ENCODE results near the gene DRAP1.
"Not testable (repeated sequence)": the region's sequence is repeated elsewhere in the genome, so short reads cannot be mapped to it uniquely, and the experiment has no call there.

DRAP1 gene

DNA sequence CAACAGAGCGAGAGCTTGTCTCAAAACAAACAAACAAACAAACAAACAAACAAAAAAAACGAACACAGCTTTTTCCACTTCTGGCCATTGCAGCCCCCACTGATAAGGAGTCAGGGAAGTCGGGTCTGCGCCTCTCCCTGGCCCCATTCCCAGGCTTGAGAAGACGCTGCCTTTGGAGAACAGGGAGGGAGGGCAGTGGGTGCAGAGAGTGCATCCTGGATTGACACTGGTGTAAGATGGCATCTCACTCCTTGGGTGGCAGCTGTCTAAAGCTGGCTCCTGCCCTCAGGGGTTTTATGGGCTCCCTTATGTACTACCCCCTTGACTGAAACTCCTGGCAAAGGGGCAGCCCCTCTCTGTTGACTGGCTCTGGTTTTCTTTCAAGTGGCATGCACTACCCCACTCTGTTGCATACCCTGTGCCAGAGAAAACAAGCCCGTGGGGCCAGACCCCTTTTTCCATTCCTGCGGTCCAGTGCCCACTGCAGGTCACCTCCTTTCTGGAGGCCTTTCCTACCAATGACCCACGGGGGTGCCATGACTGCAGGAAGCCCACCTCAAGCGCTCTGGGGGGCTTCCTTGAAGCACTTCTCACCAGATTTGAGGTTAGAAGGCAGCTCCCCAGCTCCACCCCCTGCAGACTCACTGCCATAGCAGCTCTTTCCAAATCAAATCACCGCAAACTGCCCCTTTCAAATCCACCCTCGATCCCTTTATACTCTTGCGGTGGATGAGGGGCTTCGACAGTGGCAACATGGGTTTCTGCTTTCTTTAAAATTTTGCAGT, 12.7 kb downstream of the DRAP1 start:
- DNase-seq (ENCODE audit: low spot score), result no peak

- no peak for DNase-seq (ENCODE audit: low spot score)
Measured at GRCh38 chr11:65932558-65932919, 13.3 kb downstream of the DRAP1 start.

DNA sequence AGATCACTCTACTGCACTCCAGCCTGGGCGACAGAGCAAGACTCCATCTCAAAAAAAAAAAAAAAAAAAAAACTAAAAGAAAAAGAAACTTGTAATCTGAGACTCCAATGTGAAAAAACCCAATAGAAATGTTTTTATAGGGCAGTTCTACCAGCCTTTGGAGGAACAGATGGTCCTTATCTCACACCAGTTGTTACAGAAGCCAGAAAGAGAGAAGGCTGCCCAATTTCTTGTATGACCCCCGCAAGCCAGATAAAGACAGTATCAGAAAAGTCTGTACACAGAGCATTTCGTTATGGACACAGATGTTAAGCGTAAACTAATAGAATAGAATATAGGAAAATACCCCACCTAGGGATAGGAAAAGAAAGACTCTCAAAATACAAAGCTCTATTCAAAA, 14.8 kb downstream of the DRAP1 start:
- no peak for DNase-seq (ENCODE audit: low spot score)

DNA sequence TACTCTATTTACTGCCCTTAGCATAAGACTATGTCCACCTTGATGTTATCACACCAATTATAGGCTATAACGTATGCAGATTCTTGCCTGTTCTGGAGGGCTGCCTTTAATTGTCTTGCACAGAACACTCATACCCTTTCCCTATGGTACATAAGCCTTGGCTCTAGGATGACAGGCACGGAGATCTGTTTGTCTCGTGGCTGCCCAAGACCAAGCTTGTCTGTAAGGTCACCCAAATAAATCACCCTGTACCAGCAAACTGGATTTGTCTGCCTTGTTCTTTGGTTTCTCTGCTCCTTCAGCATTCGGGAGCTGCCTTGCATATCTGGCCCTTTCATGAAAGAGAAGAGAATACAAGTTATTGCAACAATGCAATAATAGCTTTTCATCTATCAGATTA, 18.5 kb downstream of the DRAP1 start:
- DNase-seq (ENCODE audit: low spot score), result no peak

DNA sequence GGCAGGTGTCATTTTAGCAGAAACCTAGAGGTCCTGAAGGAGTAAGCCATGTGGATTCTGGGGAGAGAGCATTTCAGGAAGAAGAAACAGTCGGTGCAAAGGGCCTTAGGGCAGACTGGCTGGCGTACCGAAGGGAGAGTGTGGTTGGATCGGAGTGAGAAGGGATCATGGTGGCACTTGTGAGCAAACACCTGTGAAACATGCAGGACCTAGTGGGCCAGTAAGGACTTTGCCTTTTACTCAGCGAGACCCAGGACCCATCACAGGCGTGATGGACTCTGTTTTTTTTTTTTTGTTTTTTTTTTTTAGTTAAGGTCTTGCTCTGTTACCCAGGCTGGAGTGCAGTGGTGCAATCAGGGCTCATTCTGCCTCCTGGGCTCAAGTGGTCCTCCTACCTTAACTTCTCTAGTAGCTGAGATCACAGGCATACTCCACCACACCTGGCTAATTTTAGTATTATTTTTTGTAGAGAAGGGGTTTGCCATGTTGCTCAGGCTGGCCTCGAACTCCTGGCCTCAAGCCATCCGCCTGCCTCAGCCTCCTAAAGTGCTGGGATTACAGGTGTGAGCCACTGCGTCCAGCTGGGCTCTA, 22.6 kb downstream of the DRAP1 start:
- DNase-seq (ENCODE audit: low spot score), result no peak

DNA sequence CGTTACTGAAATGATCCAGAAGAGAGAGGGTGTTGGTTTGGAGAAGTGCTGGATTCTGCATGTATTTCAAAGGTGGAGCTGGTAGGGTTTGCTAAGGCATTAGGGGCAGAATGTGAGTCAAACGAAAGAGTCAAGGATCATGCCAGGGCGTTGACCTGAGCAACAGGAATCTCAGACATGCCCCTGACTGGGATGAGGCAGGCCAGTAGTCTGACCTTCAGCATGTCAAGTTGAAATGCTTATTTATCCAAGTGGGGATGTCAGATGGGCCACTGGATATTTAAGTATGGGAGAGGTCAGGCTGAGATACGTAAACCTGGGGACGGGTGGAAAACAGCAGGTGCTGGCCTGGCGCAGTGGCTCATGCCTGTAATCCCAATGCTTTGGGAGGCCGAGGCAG, 23.3 kb downstream of the DRAP1 start:
- no peak for DNase-seq (ENCODE audit: low spot score)

- DNase-seq (ENCODE audit: low spot score), result no peak
Measured at GRCh38 chr11:65944191-65944590, 25.0 kb downstream of the DRAP1 start.

DNA sequence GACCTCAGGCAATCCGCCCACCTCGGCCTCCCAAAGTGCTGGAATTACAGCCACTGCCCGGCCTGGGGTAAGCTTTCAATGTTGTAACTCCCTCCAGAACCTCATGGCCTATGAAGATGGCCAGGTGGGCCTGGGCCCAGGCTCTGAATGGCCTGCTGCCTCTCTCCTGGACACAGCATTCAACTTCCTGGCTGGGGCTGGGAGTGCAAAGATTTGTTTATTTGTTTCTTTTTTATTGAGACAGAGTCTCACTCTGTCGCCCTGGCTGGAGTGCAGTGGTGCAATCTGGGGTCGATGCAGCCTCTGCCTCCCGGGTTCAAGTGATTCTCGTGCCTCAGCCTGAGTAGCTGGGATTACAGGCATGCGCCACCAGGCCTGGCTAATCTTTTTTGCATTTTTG, 25.5 kb downstream of the DRAP1 start:
- DNase-seq (ENCODE audit: low spot score), result no peak

- no peak for DNase-seq (ENCODE audit: low spot score)
Measured at GRCh38 chr11:65945430-65945911, 26.2 kb downstream of the DRAP1 start, which contains the start of gene TSGA10IP. TSS of gene TSGA10IP (plus strand) at chr11:65945480. CDS start at chr11:65945676, 196 bp downstream.

DNA sequence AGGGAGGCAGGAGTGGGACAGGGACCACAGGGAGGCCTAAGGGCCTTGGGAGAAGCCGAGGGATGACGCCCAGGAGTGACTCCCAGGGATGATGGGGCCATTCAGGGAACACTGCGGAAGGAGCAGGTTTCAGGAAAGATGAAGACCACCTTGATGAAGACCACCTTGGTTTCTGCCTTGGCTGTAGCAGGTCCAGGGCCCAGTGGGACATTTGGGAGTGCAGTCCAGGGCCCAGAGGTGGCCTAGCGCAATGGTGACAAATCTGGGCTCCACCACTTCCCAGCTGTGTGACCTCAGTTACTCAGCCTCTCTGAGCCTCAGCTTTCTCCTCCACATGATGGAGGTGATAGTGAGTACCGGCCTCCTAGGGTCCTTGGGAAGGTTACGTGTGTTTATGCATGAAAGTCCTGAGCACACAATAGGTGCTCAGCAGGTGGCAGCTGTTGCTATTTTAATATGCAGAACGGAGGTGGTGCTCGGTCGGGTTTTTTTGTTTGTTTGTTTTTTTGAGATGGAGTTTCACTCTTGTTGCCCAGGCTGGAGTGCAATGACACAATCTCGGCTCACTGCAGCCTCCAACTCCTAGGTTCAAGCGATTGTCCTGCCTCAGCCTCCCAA, 26.8 kb downstream of the DRAP1 start:
- DNase-seq (ENCODE audit: low spot score), result no peak

DNA sequence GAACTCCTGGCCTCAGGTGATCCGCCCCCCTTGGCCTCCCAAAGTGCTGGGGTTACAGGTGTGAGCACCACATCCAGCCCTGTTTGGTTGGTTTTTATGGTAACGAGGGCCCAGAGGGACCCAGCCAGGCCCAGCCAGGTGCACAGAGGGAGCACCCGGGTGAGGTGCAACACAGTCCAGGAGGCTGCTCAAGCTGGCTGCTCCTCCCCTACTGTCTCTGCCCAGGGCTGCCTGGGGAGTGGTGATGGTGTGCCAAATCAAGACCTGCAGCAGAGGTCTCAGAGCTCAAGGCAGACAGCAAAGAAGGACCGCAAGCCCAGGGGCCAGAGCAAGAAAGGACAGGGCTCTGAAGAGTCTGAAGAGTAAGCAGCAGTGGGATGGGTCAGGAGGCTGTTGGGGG, 27.4 kb downstream of the DRAP1 start:
- DNase-seq (ENCODE audit: low spot score), result no peak

GRCh38 chr11:65947133-65947532, 27.9 kb downstream of the DRAP1 start:
- no peak for DNase-seq (ENCODE audit: low spot score)

DNA sequence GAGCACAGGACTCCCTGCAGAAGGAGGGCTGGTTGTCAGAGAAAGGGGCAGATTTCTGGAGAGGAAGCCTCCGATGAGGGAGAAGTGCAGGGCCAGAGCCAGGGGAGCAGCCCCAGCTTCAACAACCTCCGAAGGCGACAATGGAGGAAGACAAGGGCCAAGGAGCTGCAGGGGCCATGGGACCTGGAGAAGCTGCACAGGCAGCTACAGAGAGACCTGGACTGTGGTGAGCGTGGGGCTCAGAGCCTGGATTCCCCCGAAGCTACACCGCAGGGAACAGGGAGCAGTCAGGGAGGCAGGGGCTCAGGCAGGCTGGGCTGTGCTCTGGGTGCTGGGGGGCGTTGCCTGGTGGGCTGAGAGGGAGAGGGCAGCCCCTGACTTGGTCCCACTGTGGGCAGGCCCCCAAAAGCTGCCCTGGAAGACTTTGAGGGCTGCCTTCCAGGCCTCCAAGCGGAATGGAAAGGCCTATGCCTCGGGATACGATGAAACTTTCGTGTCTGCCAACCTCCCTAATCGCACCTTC, 28.4 kb downstream of the DRAP1 start:
- DNase-seq (ENCODE audit: low spot score), result no peak

DNA sequence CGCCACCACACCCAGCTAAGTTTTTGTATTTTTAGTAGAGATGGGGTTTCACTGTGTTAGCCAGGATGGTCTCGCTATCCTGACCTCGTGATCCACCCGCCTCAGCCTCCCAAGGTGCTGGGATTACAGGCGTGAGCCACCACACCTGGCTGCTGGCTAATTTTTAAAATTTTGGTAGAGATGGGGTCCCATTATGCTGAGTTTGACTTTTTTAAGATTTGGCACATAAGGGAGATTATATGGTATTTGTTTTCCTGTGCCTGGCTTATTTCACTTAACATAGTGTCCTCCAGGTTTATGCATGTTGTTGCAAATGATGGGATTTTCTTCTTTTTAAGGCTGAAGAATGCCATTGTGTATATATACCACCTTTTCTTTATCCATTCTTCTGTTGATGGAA, 31.5 kb downstream of the DRAP1 start:
- not testable (repeated sequence) for DNase-seq (ENCODE audit: low spot score)

GRCh38 chr11:65951641-65952040, 32.4 kb downstream of the DRAP1 start:
- not testable (repeated sequence) for DNase-seq (ENCODE audit: low spot score)

DNA sequence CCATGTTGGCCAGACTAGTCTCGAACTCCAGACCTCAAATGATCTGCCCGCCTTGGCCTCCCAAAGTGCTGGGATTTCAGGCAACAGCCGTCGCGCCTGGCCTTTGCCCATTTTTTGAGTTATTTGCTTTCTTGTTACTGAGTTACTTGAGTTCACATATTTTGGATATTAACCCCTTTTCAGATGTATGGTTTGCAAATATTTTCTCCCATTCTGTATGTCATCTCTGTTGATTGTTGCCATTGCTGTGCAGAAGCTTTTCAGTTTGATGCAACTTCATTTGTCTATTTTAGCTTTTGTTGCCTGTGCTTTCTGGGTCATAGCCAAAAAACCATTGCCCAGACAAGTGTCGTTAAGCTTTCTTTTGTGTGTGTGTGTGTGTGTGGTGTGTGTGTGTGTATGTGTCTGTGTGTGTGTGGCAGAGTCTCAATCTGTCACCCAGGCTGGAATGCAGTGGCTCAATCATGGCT, 32.9 kb downstream of the DRAP1 start:
- DNase-seq (ENCODE audit: low spot score), result no peak

DNA sequence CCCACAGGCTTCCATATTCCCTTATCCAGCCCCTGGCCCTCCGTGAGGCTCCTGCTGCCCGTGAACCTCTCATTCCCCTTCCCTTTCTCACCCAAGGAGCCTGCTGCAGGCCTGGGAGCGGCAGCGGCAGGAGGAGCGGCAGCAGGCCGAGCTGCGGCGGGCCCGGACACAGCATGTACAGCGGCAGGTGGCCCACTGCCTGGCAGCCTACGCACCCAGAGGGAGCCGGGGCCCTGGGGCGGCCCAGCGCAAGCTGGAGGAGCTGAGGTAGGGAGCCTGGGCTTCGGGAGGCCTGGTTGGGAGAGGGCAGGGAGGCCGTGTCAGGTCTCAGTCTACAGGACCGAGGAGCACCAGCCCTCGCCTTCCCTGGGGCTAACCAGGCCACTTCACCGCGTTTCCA, 34.2 kb downstream of the DRAP1 start:
- no peak for DNase-seq (ENCODE audit: low spot score)

DNA sequence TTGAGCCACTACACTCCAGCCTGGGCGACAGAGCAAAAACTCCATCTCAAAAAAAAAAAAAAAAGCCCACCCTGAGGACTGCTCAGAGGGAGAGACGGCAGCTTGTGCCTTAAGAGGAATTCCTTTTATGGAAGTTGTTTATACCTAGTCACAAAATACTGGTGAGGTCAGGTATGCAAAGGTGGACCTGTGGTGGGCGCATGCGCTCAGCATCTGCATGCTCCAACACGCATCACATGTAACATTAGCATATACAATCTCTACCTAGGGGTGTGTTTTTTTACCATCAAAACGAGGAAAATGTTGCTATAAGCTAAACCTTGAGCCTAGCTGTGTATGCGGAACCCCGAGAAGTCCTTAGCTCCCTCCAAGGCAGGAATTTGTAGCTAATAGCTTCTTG, 35.5 kb downstream of the DRAP1 start:
- DNase-seq (ENCODE audit: low spot score), result no peak

DNA sequence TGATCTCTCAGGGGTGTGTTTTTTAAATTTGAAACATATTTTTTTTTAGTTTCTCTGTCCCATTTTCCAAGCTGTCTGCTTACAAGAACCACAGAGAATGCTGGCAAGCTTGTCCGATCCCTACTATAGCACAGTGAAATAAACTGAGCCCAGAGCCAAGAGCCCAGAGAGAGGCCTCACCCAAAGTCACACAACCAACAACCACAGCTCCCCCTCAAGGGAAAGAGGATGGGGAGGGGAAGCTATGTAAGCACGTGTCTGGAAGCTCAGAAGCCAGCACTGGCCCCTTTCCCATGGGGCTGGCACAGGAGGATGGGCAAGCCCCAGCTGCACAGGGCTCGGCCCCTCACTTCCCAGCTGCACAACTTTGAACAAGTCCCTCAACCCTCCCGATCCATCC, 39.1 kb downstream of the DRAP1 start:
- no peak for DNase-seq (ENCODE audit: low spot score)

DNA sequence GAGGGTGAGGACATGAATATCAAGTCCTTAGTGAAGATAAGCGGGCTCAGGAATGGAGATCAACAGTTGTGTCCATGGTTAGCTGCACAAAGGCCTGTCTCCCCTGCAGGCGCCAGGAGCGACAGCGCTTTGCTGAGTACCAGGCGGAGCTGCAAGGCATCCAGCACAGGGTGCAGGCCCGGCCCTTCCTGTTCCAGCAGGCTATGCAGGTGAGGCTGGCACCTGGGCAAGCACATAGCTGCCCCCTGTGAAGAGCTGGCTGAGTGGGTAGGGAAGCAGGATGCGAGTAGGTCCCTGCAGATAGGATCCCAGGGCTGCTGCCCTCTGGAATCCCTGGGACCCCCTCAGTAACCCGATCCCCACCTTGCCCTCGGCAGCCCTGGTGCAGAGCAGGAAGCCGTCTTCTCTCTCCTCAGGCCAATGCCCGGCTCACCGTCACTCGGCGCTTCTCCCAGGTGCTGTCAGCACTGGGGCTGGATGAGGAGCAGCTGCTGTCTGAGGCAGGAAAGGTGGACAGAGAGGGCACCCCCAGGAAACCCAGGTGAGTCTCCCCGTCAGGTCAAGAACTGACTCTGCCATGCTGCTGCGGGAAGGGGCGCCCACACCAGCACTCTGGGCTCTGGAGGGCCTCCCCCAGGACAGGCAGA, 39.7 kb downstream of the DRAP1 start:
- DNase-seq (ENCODE audit: low spot score), result no peak

DNA sequence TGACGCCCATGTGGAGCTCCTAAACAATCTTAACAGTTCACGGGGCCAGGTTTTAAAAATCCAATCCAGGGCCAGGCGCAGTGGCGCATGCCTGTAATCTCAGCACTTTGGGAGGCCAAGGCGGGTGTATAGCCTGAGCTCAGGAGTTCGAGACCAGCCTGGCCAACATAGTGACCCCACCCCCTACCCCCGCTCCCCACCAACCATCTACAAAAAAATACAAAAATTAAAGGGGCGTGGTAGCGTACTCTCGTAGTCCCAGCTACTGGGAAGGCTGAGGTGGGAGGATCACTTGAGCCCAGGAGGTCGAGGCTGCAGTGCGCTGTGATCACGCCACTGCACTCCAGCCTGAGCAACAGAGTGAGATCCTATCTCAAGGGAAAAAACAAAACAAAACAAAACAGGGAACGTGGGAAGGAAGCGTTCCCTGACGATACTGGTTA, 41.6 kb downstream of the DRAP1 start:
- DNase-seq (ENCODE audit: low spot score), result no peak

Data from globus pallidus (tissue), 1 donor.